HepG2 (cell line): ENCODE results near the gene CDR2L. TPM values are rescaled to one million over a fixed set of nuclear protein-coding genes. Genes with fewer than 3 reads are reported as not detected.

Experiments
- AKAP8 ChIP-seq: sonication (generic); formaldehyde crosslinking; IDR thresholded peaks from 2 replicates; pipeline ENCODE4 v1.5.1; 2020; ENCODE audit warnings: mild to moderate bottlenecking, missing genetic modification reagents
- CCAR2 ChIP-seq: fragments of 200-400 bp; formaldehyde crosslinking; optimal IDR thresholded peaks from 2 replicates; pipeline ENCODE3; 2018; ENCODE audit warnings: low read depth, mild to moderate bottlenecking, low read length, moderate library complexity
- CENPBD1 ChIP-seq: sonication (generic); formaldehyde crosslinking; IDR thresholded peaks from 2 replicates; pipeline ENCODE4 v1.8.0; 2022; ENCODE audit warnings: missing genetic modification reagents, low read depth, mild to moderate bottlenecking, borderline replicate concordance
- DNMT1 ChIP-seq: sonication (generic); formaldehyde crosslinking; IDR thresholded peaks from 2 replicates; pipeline ENCODE4 v1.5.1; 2020; ENCODE audit warnings: mild to moderate bottlenecking, missing genetic modification reagents
- DNMT3B ChIP-seq: conservative IDR thresholded peaks from 2 replicates; pipeline ENCODE4 v1.6.1; 2016; ENCODE audit warnings: missing biosample characterization, control low read depth
- EHMT2 ChIP-seq: fragments of 200-600 bp; sonication (generic); IDR thresholded peaks from 2 replicates; pipeline ENCODE4 v1.7.0; 2017; ENCODE audit warnings: antibody characterized with exemption, low read depth, low read length, borderline replicate concordance
- ETV5 ChIP-seq: IDR thresholded peaks from 2 replicates; pipeline ENCODE4 v1.6.1; 2018; ENCODE audit warnings: missing biosample characterization, missing genetic modification reagents, inconsistent platforms, borderline replicate concordance
- FOXP1 ChIP-seq, 2 experiments: fragments of 450-650 bp in 1 of 2; IDR thresholded peaks; 2 replicates each; pipeline ENCODE4 v1.6.1; 2017 to 2018; ENCODE audit warnings: antibody characterized with exemption in 1 of 2
- ISX ChIP-seq: sonication (generic); formaldehyde crosslinking; conservative IDR thresholded peaks from 2 replicates; pipeline ENCODE4 v1.5.0; 2020; ENCODE audit warnings: missing genetic modification reagents
- KLF6 ChIP-seq: IDR thresholded peaks from 2 replicates; pipeline ENCODE4 v1.8.0; 2016; ENCODE audit warnings: missing biosample characterization, missing genetic modification reagents
- NPAS2 ChIP-seq: sonication (generic); formaldehyde crosslinking; IDR thresholded peaks from 2 replicates; pipeline ENCODE4 v1.8.0; 2022; ENCODE audit warnings: mild to moderate bottlenecking, missing genetic modification reagents, borderline replicate concordance
- PAF1 ChIP-seq: IDR thresholded peaks from 2 replicates; pipeline ENCODE4 v1.6.1; 2016; ENCODE audit warnings: missing genetic modification reagents, missing compliant biosample characterization
- PAWR ChIP-seq: sonication (generic); formaldehyde crosslinking; IDR thresholded peaks from 2 replicates; pipeline ENCODE4 v1.4.0; 2020; ENCODE audit warnings: missing genetic modification reagents, mild to moderate bottlenecking, borderline replicate concordance
- PAXIP1 ChIP-seq: sonication (generic); formaldehyde crosslinking; conservative IDR thresholded peaks from 2 replicates; pipeline ENCODE4 v1.4.0; 2020; ENCODE audit warnings: mild to moderate bottlenecking, missing genetic modification reagents, moderate library complexity
- XRCC5 ChIP-seq: fragments of 200-400 bp; formaldehyde crosslinking; optimal IDR thresholded peaks from 2 replicates; pipeline ENCODE3; 2017; ENCODE audit warnings: mild to moderate bottlenecking, low read length
- ZBED4 ChIP-seq: sonication (generic); formaldehyde crosslinking; IDR thresholded peaks from 2 replicates; pipeline ENCODE4 v1.4.0; 2020; ENCODE audit warnings: missing genetic modification reagents, borderline replicate concordance
- ZNF263 ChIP-seq: sonication (generic); formaldehyde crosslinking; IDR thresholded peaks from 2 replicates; pipeline ENCODE4 v1.4.0; 2020; ENCODE audit warnings: missing genetic modification reagents
- ZNF292 ChIP-seq: sonication (generic); formaldehyde crosslinking; IDR thresholded peaks from 2 replicates; pipeline ENCODE4 v1.8.1; 2022; ENCODE audit warnings: mild to moderate bottlenecking, low read depth, missing genetic modification reagents, borderline replicate concordance
- ZNF460 ChIP-seq: sonication (generic); formaldehyde crosslinking; IDR thresholded peaks from 2 replicates; pipeline ENCODE4 v1.5.1; 2020; ENCODE audit warnings: missing genetic modification reagents, mild to moderate bottlenecking, borderline replicate concordance
- ZNF644 ChIP-seq: IDR thresholded peaks from 2 replicates; pipeline ENCODE4 v1.6.1; 2016; ENCODE audit warnings: low read depth
- ZNF660 ChIP-seq: sonication (generic); formaldehyde crosslinking; IDR thresholded peaks from 2 replicates; pipeline ENCODE4 v1.5.1; 2020; ENCODE audit warnings: mild to moderate bottlenecking, low read depth, missing genetic modification reagents, borderline replicate concordance
- ZNF782 ChIP-seq: sonication (generic); formaldehyde crosslinking; IDR thresholded peaks from 2 replicates; pipeline ENCODE4 v1.4.0; 2020; ENCODE audit warnings: missing genetic modification reagents, mild to moderate bottlenecking, borderline replicate concordance
- ZSCAN22 ChIP-seq: sonication (generic); formaldehyde crosslinking; IDR thresholded peaks from 2 replicates; pipeline ENCODE4 v1.4.0; 2020; ENCODE audit warnings: mild to moderate bottlenecking, missing genetic modification reagents
- polyA plus RNA-seq, 8 experiments: library from polyadenylated mRNA; depleted of rRNA in 3 of 8; stranded (reverse) in 7 of 8; unstranded in 1 of 8; fragments of >200 nt; fragmentation: Illumina TruSeq in 4 of 8; extraction: Trizol in 4 of 8; gene quantifications; 2 replicates each; pipeline versions ENCODE4 v1.2.1 to v1.2.3, GENCODE V29; 2011 to 2016; ENCODE audit warnings: low read depth in 4 of 8, missing spikeins in 1 of 8, mixed read lengths in 1 of 8; ENCODE audit not compliant: insufficient read depth in 1 of 8
- total RNA-seq, 5 experiments: library from RNA; depleted of rRNA; stranded (reverse); fragments of >200 nt; fragmentation: Illumina TruSeq; extraction: Trizol; gene quantifications; 2 replicates each; pipeline ENCODE4 v1.2.3, GENCODE V29; 2016; ENCODE audit warnings: low read depth in 1 of 5

CDR2L gene
- total and polyA plus RNA-seq, 2 of the 13 experiments (the other 11 are each of a cell fraction or from before 2014, with no cell fraction given): 1.9 to 2.1 TPM

- TF ChIP-seq PAXIP1 (CRISPR knock-in tag) (no peak), PAWR (no peak), EHMT2 (no peak), ZNF460 (CRISPR knock-in tag) (no peak), XRCC5 (peak; percentile 75), KLF6 (CRISPR knock-in tag) (peak; percentile 84; the same call in 1 of the 2 replicates), PAF1 (CRISPR knock-in tag) (no peak), ZSCAN22 (CRISPR knock-in tag) (no peak), ZNF292 (CRISPR knock-in tag) (no peak), ISX (CRISPR knock-in tag) (no peak), ETV5 (CRISPR knock-in tag) (peak; percentile 54), AKAP8 (CRISPR knock-in tag) (no peak), ZNF644 (CRISPR knock-in tag) (no peak; the same call in 1 of the 2 replicates), ZNF660 (CRISPR knock-in tag) (no peak), NPAS2 (CRISPR knock-in tag) (no peak), CENPBD1 (CRISPR knock-in tag) (no peak), FOXP1 (IDR thresholded peaks at IDR 0.05) (no peak), FOXP1 (CRISPR knock-in tag; IDR thresholded peaks at IDR 0.05) (no peak; the same call in 1 of the 2 replicates), ZNF782 (CRISPR knock-in tag) (no peak; the same call in 1 of the 2 replicates), CCAR2 (no peak), DNMT1 (CRISPR knock-in tag) (no peak), DNMT3B (peak; percentile 84), ZBED4 (CRISPR knock-in tag) (peak; percentile 62; the same call in 1 of the 2 replicates), ZNF263 (CRISPR knock-in tag) (peak; percentile 50; the same call in 1 of the 2 replicates)
These were observed 26.7 kb upstream of the CDR2L start (continued) for GRCh38 chr17:74960570-74961342.
